ENCODE data around the gene DENND1A.
A peak's percentile ranks its signal among the peaks of the same experiment; 100 is the strongest.
"Not testable (repeated sequence)": the region's sequence is repeated elsewhere in the genome, so short reads cannot be mapped to it uniquely, and the experiment has no call there.

DENND1A gene

GRCh38 chr9:123940721-123941523 is 11.0 kb upstream of the DENND1A start:
- POLR2A ChIA-PET: interaction anchor here (2.0 kb wide), 1 partner anchor 10 kb away, joined by 6 read pairs; the partner anchor contains the start of gene DENND1A

DNA sequence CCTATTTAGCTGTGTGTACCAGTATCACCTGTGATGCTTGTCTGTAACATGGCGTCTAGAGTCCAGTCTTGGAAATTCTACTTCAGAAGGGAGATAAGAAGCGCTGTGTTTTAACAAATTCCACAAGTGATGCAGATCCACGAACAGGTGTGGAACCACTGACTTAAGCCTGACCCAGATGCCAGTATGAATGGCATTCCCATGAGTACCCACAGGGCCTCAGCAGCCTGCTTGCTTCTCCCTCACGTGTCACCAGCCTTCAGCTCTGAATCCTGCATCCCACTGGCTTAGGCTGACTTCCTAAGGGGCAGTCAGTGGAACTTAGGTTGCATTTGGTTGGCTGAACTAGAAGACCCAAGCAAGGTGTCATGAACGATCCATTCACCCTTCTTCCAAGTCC is 8.5 kb upstream of the DENND1A start:
- no peak for DNase-seq (ENCODE audit: extremely low spot score)
- TF ChIP-seq LEF1 (IDR thresholded peaks at IDR 0.05; ENCODE audit: borderline replicate concordance) (no peak), NFRKB (IDR thresholded peaks at IDR 0.05) (no peak), ARNT (IDR thresholded peaks at IDR 0.05) (no peak), ZNF384 (IDR thresholded peaks at IDR 0.05) (no peak), TARDBP (IDR thresholded peaks at IDR 0.05) (no peak), FOXK2 (IDR thresholded peaks at IDR 0.05) (no peak), FOXM1 (IDR thresholded peaks at IDR 0.05; ENCODE audit: borderline replicate concordance) (no peak), FOXA1 (IDR thresholded peaks at IDR 0.05) (no peak), SUZ12 (IDR thresholded peaks at IDR 0.05) (no peak), BHLHE40 (IDR thresholded peaks at IDR 0.05; ENCODE audit: borderline replicate concordance) (no peak), CTBP1 (IDR thresholded peaks at IDR 0.05; ENCODE audit: borderline replicate concordance) (no peak), ELF4 (IDR thresholded peaks at IDR 0.05) (no peak), L3MBTL2 (conservative IDR thresholded peaks at IDR 0.05) (no peak), SP1 (IDR thresholded peaks at IDR 0.05) (no peak), HDGF (IDR thresholded peaks at IDR 0.05; ENCODE audit: borderline replicate concordance) (no peak)
- TF ChIP-seq, protein P1, sequence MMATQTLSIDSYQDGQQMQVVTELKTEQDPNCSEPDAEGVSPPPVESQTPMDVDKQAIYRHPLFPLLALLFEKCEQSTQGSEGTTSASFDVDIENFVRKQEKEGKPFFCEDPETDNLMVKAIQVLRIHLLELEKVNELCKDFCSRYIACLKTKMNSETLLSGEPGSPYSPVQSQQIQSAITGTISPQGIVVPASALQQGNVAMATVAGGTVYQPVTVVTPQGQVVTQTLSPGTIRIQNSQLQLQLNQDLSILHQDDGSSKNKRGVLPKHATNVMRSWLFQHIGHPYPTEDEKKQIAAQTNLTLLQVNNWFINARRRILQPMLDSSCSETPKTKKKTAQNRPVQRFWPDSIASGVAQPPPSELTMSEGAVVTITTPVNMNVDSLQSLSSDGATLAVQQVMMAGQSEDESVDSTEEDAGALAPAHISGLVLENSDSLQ (IDR thresholded peaks at IDR 0.05): no peak
- CTCF ChIA-PET: no interaction called here
- POLR2A ChIA-PET: no interaction called here

More at GRCh38 chr9:123940721-123941523, 11.0 kb upstream of the DENND1A start:
- TF ChIP-seq L3MBTL2 (conservative IDR thresholded peaks at IDR 0.05) (peak; percentile 55), TARDBP (IDR thresholded peaks at IDR 0.05) (no peak)
- CTCF ChIA-PET: interaction anchor here (0.6 to 0.7 kb wide), 2 partner anchors 68 to 76 kb away, joined by 3 read pairs; no protein-coding TSS in a partner anchor
- DNase-seq (ENCODE audit: extremely low spot score): no peak

GRCh38 chr9:123936575-123936974 is 6.6 kb upstream of the DENND1A start:
- CTCF ChIA-PET; POLR2A ChIA-PET; DNase-seq (ENCODE audit: extremely low spot score): not testable (repeated sequence)

DNA sequence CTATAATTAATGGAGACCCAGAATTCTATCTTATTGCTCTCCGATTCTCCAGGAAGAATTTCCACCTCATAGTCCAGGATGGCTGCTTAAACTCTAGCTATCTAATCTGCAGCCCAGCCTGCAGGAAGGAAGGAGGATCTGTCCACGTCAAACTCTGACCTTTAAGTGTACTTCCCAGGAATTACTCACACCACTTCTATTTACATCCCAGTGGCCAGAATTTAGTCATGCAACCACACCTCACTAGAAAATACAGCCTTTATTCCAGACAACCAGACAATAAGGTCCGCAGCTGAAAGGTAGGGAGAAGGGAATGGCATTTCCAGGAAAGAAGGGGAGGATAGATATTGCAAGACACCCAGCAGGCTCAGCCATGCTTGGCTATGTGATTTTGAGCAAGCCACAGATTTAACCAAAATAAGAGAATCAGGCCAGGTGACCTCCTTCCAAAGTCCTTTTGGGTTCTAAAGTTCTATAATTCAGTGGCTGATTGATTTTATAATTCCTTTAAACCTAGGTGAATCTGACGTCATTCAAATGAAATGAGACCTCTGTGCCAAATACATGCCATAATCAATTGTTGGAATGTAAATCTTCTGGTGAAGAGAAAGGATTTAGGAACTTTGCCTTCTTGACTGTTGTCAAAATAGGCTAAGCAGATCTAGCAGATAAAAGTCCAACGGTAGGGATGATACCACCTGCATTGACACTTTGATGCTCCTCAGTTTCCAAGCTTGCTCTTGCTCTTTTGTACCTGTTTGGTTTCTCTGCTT is 3.7 kb upstream of the DENND1A start:
- POLR2A ChIA-PET: no interaction called here
- CTCF ChIA-PET: no interaction called here
- TF ChIP-seq ELF4 (IDR thresholded peaks at IDR 0.05) (no peak), SUZ12 (IDR thresholded peaks at IDR 0.05) (no peak), FOXA1 (IDR thresholded peaks at IDR 0.05) (no peak), NFRKB (IDR thresholded peaks at IDR 0.05) (no peak), TARDBP (IDR thresholded peaks at IDR 0.05) (no peak), FOXM1 (IDR thresholded peaks at IDR 0.05; ENCODE audit: borderline replicate concordance) (no peak), ARNT (IDR thresholded peaks at IDR 0.05) (no peak), LEF1 (IDR thresholded peaks at IDR 0.05; ENCODE audit: borderline replicate concordance) (no peak), SP1 (IDR thresholded peaks at IDR 0.05) (no peak), L3MBTL2 (conservative IDR thresholded peaks at IDR 0.05) (no peak), CTBP1 (IDR thresholded peaks at IDR 0.05; ENCODE audit: borderline replicate concordance) (no peak)
- no peak for DNase-seq (ENCODE audit: extremely low spot score)

GRCh38 chr9:123929177-123929869 is 603 bp downstream of the DENND1A start:
- no peak for TF ChIP-seq FOXK2 (IDR thresholded peaks at IDR 0.05)
- no peak for TF ChIP-seq ELF4 (IDR thresholded peaks at IDR 0.05)
- no peak for TF ChIP-seq TARDBP (IDR thresholded peaks at IDR 0.05)
- no peak for TF ChIP-seq SP1 (IDR thresholded peaks at IDR 0.05)
- TF ChIP-seq, protein P1 (IDR thresholded peaks at IDR 0.05): no peak
- TF ChIP-seq L3MBTL2 (conservative IDR thresholded peaks at IDR 0.05): no peak
- TF ChIP-seq HDGF (IDR thresholded peaks at IDR 0.05; ENCODE audit: borderline replicate concordance): no peak
- no peak for TF ChIP-seq SUZ12 (IDR thresholded peaks at IDR 0.05)
- TF ChIP-seq FOXA1 (IDR thresholded peaks at IDR 0.05): no peak
- TF ChIP-seq CTBP1 (IDR thresholded peaks at IDR 0.05; ENCODE audit: borderline replicate concordance): no peak
- TF ChIP-seq LEF1 (IDR thresholded peaks at IDR 0.05; ENCODE audit: borderline replicate concordance): no peak
- no peak for TF ChIP-seq ARNT (IDR thresholded peaks at IDR 0.05)
- TF ChIP-seq ZNF384 (IDR thresholded peaks at IDR 0.05): no peak
- no peak for TF ChIP-seq FOXM1 (IDR thresholded peaks at IDR 0.05; ENCODE audit: borderline replicate concordance)
- TF ChIP-seq NFRKB (IDR thresholded peaks at IDR 0.05): no peak
- TF ChIP-seq BHLHE40 (IDR thresholded peaks at IDR 0.05; ENCODE audit: borderline replicate concordance): no peak
- ChIA-PET POLR2A (no interaction called here), CTCF (no interaction called here)
- no peak for DNase-seq (ENCODE audit: extremely low spot score)

DNA sequence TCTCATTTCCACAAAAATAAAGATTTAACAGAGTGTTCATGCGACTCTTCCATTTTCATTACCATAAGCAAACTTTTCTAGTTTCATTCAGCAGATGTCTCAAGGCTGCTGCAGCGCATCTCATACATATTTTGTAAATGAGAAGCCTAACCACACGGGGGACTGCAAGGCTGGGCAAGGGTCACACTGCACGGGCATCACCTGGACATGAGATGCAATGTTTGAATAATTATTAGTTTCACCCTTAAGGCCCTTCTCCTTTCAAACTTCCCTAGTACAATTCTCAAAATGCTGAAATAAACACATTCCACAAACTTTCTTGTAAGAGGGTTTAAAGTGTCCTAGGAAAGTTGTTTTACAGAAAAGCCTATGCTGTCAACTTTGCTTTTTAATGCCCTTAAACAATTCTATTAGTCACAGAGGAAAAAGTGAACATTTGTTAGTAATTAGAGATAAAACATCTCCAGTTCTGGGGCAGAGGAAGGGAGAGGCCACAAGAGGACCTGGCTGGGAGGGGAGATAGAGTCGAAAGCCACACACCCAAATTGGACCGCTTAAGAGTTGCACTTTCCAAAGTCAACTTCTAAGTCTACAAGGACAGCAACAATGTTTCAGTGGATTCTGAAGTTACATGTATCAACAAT is 1.3 kb downstream of the DENND1A start:
- ChIA-PET CTCF (no interaction called here), POLR2A (no interaction called here)
- TF ChIP-seq FOXA1 (IDR thresholded peaks at IDR 0.05): no peak
- TF ChIP-seq BHLHE40 (IDR thresholded peaks at IDR 0.05; ENCODE audit: borderline replicate concordance): no peak
- no peak for TF ChIP-seq CTBP1 (IDR thresholded peaks at IDR 0.05; ENCODE audit: borderline replicate concordance)
- TF ChIP-seq L3MBTL2 (conservative IDR thresholded peaks at IDR 0.05): no peak
- TF ChIP-seq HDGF (IDR thresholded peaks at IDR 0.05; ENCODE audit: borderline replicate concordance): no peak
- TF ChIP-seq NFRKB (IDR thresholded peaks at IDR 0.05): no peak
- no peak for TF ChIP-seq TARDBP (IDR thresholded peaks at IDR 0.05)
- no peak for TF ChIP-seq ARNT (IDR thresholded peaks at IDR 0.05)
- TF ChIP-seq LEF1 (IDR thresholded peaks at IDR 0.05; ENCODE audit: borderline replicate concordance): no peak
- no peak for TF ChIP-seq FOXK2 (IDR thresholded peaks at IDR 0.05)
- no peak for TF ChIP-seq SP1 (IDR thresholded peaks at IDR 0.05)
- DNase-seq (ENCODE audit: extremely low spot score): no peak

Measured in HEK293T (cell line).